Mammary epithelial cell (primary cell): ENCODE results near the gene OXCT2.
"Not testable (repeated sequence)": the region's sequence is repeated elsewhere in the genome, so short reads cannot be mapped to it uniquely, and the experiment has no call there.

Experiments
- EZH2 ChIP-seq: IDR thresholded peaks from 2 replicates; pipeline ENCODE4 v1.6.1; 2012; ENCODE audit warnings: low read length, inconsistent platforms, borderline replicate concordance
- TF ChIP-seq, protein P1 (sequence below), 2 donors: IDR thresholded peaks in 1 of 2; conservative IDR thresholded peaks in 1 of 2; 2 replicates each; pipeline ENCODE4 v1.5.1; 2011 to 2012; ENCODE audit warnings: inconsistent platforms in 2 of 2, low read length in 2 of 2, mild to moderate bottlenecking in 2 of 2, control low read depth in 1 of 2, low read depth in 1 of 2; ENCODE audit not compliant: insufficient read depth in 1 of 2; ENCODE audit errors: extremely low read depth in 1 of 2

GRCh38 chr1:39782685-39783084, 11.5 kb upstream of the OXCT2 start:
- TF ChIP-seq, protein P1, sequence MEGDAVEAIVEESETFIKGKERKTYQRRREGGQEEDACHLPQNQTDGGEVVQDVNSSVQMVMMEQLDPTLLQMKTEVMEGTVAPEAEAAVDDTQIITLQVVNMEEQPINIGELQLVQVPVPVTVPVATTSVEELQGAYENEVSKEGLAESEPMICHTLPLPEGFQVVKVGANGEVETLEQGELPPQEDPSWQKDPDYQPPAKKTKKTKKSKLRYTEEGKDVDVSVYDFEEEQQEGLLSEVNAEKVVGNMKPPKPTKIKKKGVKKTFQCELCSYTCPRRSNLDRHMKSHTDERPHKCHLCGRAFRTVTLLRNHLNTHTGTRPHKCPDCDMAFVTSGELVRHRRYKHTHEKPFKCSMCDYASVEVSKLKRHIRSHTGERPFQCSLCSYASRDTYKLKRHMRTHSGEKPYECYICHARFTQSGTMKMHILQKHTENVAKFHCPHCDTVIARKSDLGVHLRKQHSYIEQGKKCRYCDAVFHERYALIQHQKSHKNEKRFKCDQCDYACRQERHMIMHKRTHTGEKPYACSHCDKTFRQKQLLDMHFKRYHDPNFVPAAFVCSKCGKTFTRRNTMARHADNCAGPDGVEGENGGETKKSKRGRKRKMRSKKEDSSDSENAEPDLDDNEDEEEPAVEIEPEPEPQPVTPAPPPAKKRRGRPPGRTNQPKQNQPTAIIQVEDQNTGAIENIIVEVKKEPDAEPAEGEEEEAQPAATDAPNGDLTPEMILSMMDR (conservative IDR thresholded peaks at IDR 0.05 in 1 of 2, IDR thresholded peaks at IDR 0.05 in 1 of 2; ENCODE audit: extremely low read depth in 1 of 2, insufficient read depth in 1 of 2, low read depth in 1 of 2, low read length in 2 of 2), result not testable (repeated sequence)
- not testable (repeated sequence) for TF ChIP-seq EZH2
